Measurements from ENCODE around the gene METTL23. TPM values are rescaled to one million over a fixed set of nuclear protein-coding genes. Genes with fewer than 3 reads are reported as not detected.

METTL23 gene
- total and polyA plus RNA-seq, 2 experiments from 2014 or later: 41.6 to 55.9 TPM

- Histone ChIP-seq H4K20me1 (replicated peaks; ENCODE audit: insufficient read depth) (no peaks in the 10 kb centered on the region), H3K9me2 (ENCODE audit: insufficient read depth) (no peaks in the 10 kb centered on the region), H3K4me1 (ENCODE audit: insufficient read depth) (peaks cover 4% of the 10 kb centered on the region; the same call in 1 of the 2 replicates), H3K27me3 (ENCODE audit: insufficient read depth) (no peaks in the 10 kb centered on the region), H3K4me2 (no peak overlapping the region), H3K36me3 (ENCODE audit: insufficient read depth) (no peaks in the 10 kb centered on the region), H2AFZ (no peak overlapping the region), H3K4me3 (no peak overlapping the region), H3F3A (replicated peaks; ENCODE audit: low read depth) (no peaks in the 10 kb centered on the region), H3K79me2 (replicated peaks; ENCODE audit: insufficient read depth) (no peaks in the 10 kb centered on the region), H3K27ac (ENCODE audit: low read depth) (no peak overlapping the region)
- Mint-ChIP-seq H3K27ac (no peak overlapping the region), H3K4me1 (peaks cover 21% of the 10 kb centered on the region), H3K36me3 (ENCODE audit: low read depth) (no peaks in the 10 kb centered on the region), H3K9me3 (no peaks in the 10 kb centered on the region), H3K4me3 (no peak overlapping the region), H3K27me3 (ENCODE audit: insufficient read depth, low read depth, poor library complexity) (peaks cover 4% of the 10 kb centered on the region)
- ATAC-seq (no peak), DNase-seq (ENCODE audit: low spot score) (no peak)
- TF ChIP-seq CREB1 (CRISPR knock-in tag; IDR thresholded peaks at IDR 0.05; ENCODE audit: low read depth) (no peak), STAT1 (IDR thresholded peaks at IDR 0.05; ENCODE audit: unreplicated experiment) (no peak), JUNB (IDR thresholded peaks at IDR 0.05; ENCODE audit: unreplicated experiment) (no peak), ZNF331 (CRISPR knock-in tag; IDR thresholded peaks at IDR 0.05; ENCODE audit: low read depth) (no peak), NANOG (IDR thresholded peaks at IDR 0.05; ENCODE audit: borderline replicate concordance) (no peak), EZH2phosphoT487 (IDR thresholded peaks at IDR 0.05; ENCODE audit: unreplicated experiment) (no peak), ZNF462 (CRISPR knock-in tag; IDR thresholded peaks at IDR 0.05) (no peak), REST (IDR thresholded peaks at IDR 0.05; ENCODE audit: unreplicated experiment) (no peak), CTCF (conservative IDR thresholded peaks at IDR 0.05; ENCODE audit: low read depth in 2 of 2) (no peak)
Observed at GRCh38 chr17:76691379-76692191, 35.1 kb upstream of the METTL23 start.

Data from GM23338 (cell line).